Ishikawa (cell line): ENCODE data around the gene RAPGEF2.

Experiments used
- CEBPB ChIP-seq: IDR thresholded peaks from 2 replicates; pipeline ENCODE4 v1.6.1; 2012
- CREB1 ChIP-seq: IDR thresholded peaks from 2 replicates; pipeline ENCODE4 v1.6.1; 2012; ENCODE audit warnings: low read depth
- EGR1 ChIP-seq: IDR thresholded peaks from 2 replicates; pipeline ENCODE4 v1.6.1; 2012
- EP300 ChIP-seq: IDR thresholded peaks from 2 replicates; pipeline ENCODE4 v1.6.1; 2012; ENCODE audit warnings: borderline replicate concordance
- FOXM1 ChIP-seq: IDR thresholded peaks from 2 replicates; pipeline ENCODE4 v1.6.1; 2012; ENCODE audit warnings: low read depth, borderline replicate concordance
- NFIC ChIP-seq: IDR thresholded peaks from 2 replicates; pipeline ENCODE4 v1.6.1; 2012
- RAD21 ChIP-seq: IDR thresholded peaks from 2 replicates; pipeline ENCODE4 v1.6.1; 2012; ENCODE audit warnings: low read depth
- TAF1 ChIP-seq: IDR thresholded peaks from 2 replicates; pipeline ENCODE4 v1.6.1; 2012; ENCODE audit warnings: low read depth, mild to moderate bottlenecking
- TCF12 ChIP-seq: IDR thresholded peaks from 2 replicates; pipeline ENCODE4 v1.6.1; 2012; ENCODE audit warnings: low read depth
- TEAD4 ChIP-seq: IDR thresholded peaks from 2 replicates; pipeline ENCODE4 v1.6.1; 2012
- YY1 ChIP-seq: IDR thresholded peaks from 2 replicates; pipeline ENCODE4 v1.6.1; 2012; ENCODE audit warnings: low read depth
- ZBTB7A ChIP-seq: IDR thresholded peaks from 2 replicates; pipeline ENCODE4 v1.6.1; 2012; ENCODE audit warnings: low read depth
- TF ChIP-seq, protein P1 (sequence below): IDR thresholded peaks from 2 replicates; pipeline ENCODE4 v1.6.1; 2012; ENCODE audit warnings: low read depth, mild to moderate bottlenecking
- TF ChIP-seq, protein P2 (sequence below): IDR thresholded peaks from 2 replicates; pipeline ENCODE4 v1.6.1; 2012
- TF ChIP-seq, protein P3 (sequence below): IDR thresholded peaks from 2 replicates; pipeline ENCODE4 v1.6.1; 2012

RAPGEF2 gene

DNA sequence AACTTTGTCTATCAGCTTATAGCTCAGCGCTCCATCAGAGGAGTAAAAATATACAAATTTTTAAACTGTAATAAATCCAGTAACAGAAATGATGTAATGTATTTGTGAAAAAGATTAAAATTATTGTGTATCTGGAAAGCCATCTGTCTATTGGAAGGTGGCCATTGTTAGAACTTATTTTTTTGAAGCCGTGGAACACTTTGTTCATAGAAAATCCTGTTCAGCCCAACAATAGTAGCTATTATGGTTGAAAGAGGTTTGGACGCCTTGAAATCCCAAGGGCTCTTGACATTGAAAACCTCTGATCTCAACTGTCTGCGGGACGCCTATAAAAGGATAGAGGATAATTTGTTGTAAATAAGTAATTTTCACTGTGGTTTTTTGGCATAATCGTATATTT lies 98.3 kb downstream of the RAPGEF2 start:
- TF ChIP-seq, protein P1, sequence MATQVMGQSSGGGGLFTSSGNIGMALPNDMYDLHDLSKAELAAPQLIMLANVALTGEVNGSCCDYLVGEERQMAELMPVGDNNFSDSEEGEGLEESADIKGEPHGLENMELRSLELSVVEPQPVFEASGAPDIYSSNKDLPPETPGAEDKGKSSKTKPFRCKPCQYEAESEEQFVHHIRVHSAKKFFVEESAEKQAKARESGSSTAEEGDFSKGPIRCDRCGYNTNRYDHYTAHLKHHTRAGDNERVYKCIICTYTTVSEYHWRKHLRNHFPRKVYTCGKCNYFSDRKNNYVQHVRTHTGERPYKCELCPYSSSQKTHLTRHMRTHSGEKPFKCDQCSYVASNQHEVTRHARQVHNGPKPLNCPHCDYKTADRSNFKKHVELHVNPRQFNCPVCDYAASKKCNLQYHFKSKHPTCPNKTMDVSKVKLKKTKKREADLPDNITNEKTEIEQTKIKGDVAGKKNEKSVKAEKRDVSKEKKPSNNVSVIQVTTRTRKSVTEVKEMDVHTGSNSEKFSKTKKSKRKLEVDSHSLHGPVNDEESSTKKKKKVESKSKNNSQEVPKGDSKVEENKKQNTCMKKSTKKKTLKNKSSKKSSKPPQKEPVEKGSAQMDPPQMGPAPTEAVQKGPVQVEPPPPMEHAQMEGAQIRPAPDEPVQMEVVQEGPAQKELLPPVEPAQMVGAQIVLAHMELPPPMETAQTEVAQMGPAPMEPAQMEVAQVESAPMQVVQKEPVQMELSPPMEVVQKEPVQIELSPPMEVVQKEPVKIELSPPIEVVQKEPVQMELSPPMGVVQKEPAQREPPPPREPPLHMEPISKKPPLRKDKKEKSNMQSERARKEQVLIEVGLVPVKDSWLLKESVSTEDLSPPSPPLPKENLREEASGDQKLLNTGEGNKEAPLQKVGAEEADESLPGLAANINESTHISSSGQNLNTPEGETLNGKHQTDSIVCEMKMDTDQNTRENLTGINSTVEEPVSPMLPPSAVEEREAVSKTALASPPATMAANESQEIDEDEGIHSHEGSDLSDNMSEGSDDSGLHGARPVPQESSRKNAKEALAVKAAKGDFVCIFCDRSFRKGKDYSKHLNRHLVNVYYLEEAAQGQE, result no peak
- TF ChIP-seq CREB1, result no peak
- no peak for TF ChIP-seq EP300
- TF ChIP-seq, protein P2, sequence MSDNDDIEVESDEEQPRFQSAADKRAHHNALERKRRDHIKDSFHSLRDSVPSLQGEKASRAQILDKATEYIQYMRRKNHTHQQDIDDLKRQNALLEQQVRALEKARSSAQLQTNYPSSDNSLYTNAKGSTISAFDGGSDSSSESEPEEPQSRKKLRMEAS, result no peak
- TF ChIP-seq FOXM1, result no peak
- TF ChIP-seq YY1, result no peak
- TF ChIP-seq NFIC, result no peak
- no peak for TF ChIP-seq TEAD4
- TF ChIP-seq TCF12, result no peak
- TF ChIP-seq ZBTB7A, result no peak
- TF ChIP-seq EGR1, result no peak
- no peak for TF ChIP-seq RAD21
- no peak for TF ChIP-seq CEBPB

DNA sequence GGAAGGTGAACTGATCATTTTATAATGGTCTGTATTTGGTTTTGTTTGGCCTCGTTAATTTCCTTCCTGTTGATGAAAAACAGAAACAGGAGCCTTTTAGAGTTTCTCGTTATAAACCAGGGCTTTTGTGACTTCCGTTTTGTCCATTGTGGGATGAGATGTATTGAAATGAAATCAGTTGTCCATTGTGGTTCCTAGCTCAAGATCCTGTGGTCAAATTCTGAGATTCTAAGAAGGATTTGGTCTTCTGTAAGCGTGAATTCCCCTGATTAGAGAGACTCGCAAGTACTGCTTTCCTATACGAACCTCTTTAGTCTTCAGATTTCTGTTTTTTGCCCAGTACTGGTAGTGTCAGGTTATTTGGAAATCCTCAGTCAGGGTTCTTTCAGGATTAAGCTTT lies 101.7 kb downstream of the RAPGEF2 start:
- TF ChIP-seq CREB1 (no peak), FOXM1 (no peak), CEBPB (no peak), TEAD4 (no peak), YY1 (no peak), NFIC (no peak), ZBTB7A (no peak), EGR1 (no peak), EP300 (no peak)
- TF ChIP-seq, protein P2, result no peak
- TF ChIP-seq, protein P1, result no peak

DNA sequence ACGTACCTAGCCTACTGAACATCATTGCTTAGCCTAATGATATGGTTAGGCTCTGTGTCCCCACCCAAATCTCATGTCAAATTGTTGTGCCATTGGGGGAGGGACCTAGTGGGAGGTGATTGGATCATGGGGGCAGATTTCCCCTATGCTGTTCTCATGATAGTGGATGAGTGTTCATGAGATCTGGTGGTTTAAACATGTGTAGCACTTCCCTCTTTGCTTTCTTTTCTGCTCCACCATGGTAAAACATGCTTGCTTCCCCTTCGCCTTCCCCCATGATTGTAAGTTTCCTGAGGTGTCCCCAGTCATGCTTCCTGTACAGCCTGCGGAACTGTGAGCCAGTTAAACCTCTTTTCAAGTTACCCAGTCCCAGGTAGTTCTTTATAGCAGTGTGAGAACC lies 102.6 kb downstream of the RAPGEF2 start:
- no peak for TF ChIP-seq EGR1
- TF ChIP-seq NFIC, result no peak
- TF ChIP-seq TCF12, result no peak
- TF ChIP-seq EP300, result no peak
- no peak for TF ChIP-seq CEBPB
- TF ChIP-seq FOXM1, result no peak
- no peak for TF ChIP-seq ZBTB7A
- no peak for TF ChIP-seq YY1
- TF ChIP-seq TAF1, result no peak
- TF ChIP-seq TEAD4, result no peak
- TF ChIP-seq, protein P2, result no peak
- TF ChIP-seq, protein P3, sequence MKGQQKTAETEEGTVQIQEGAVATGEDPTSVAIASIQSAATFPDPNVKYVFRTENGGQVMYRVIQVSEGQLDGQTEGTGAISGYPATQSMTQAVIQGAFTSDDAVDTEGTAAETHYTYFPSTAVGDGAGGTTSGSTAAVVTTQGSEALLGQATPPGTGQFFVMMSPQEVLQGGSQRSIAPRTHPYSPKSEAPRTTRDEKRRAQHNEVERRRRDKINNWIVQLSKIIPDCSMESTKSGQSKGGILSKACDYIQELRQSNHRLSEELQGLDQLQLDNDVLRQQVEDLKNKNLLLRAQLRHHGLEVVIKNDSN, result no peak
- no peak for TF ChIP-seq RAD21
- TF ChIP-seq CREB1, result no peak
- TF ChIP-seq, protein P1, result no peak

DNA sequence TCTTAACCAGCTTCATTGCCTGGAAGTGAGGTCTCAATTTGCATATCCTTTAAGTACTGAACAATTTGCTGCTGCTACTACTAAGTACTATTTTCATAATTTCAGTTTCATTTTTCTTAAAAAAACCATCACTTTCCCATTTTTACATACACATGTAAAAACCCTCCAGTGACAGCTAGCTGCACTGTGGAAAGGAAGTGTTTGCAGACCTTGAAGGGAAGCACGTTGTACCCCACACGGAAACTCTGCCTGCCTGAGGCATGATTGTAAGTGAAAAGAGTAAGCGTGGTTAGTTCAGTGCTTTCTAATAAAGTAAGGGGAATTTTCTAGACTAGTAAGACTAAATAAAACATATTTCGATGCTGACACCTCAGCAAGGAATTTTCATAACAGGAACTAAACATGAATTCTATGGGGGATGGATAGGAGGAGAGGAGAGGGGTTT lies 103.6 kb downstream of the RAPGEF2 start:
- no peak for TF ChIP-seq TEAD4
- no peak for TF ChIP-seq RAD21

DNA sequence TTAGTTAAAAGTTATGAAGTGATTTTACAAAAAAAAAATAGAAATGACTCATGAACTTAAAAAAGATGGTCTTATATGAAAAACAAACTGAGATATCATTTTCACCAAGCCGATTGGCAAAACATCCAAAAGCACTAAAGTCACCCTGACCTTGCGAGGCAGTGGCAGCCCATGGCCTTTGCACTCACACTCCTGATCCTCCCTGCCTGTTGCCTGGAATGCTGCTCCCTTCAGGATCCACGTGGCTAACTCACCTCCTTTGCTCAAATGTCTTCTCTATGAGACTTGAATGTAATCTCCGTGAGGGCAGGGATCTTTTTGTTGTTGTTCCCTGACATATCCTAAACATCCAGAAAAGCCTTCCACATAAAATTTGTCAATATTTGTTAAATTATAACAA lies 106.4 kb downstream of the RAPGEF2 start:
- TF ChIP-seq FOXM1 (no peak), EGR1 (no peak), TAF1 (no peak), RAD21 (no peak), TEAD4 (no peak), CEBPB (no peak), ZBTB7A (no peak), YY1 (no peak), TCF12 (no peak), NFIC (no peak), CREB1 (no peak), EP300 (no peak)
- TF ChIP-seq, protein P1, result no peak
- TF ChIP-seq, protein P3, result no peak
- TF ChIP-seq, protein P2, result no peak
